ENCODE results near the gene CDH4.

CDH4 gene

GRCh38 chr20:61879694-61880093 lies 627.6 kb downstream of the CDH4 start:
- DNase-seq: no peak

DNA sequence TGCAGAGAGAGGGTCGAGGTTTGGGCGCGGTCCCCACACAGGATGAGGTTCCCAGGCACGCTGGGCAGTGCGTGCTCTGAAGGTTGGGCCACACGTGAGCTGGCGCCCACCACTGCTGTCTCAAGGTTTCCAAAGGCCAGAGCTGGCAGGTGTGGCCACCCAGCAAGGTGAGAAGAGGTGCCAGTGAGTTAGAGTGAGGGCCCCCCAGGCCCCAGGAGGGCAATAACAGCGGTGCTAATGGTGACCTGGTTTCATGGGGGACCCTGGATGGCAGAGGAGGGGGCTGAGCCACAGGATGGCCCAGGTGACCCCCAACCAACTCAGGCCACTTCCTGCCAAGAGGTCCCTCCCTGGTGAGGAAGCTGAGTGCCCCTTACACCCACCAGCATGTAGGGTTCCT lies 628.6 kb downstream of the CDH4 start:
- DNase-seq: no peak

- DNase-seq: no peak
Measured at GRCh38 chr20:61881416-61881815, 629.4 kb downstream of the CDH4 start.

DNA sequence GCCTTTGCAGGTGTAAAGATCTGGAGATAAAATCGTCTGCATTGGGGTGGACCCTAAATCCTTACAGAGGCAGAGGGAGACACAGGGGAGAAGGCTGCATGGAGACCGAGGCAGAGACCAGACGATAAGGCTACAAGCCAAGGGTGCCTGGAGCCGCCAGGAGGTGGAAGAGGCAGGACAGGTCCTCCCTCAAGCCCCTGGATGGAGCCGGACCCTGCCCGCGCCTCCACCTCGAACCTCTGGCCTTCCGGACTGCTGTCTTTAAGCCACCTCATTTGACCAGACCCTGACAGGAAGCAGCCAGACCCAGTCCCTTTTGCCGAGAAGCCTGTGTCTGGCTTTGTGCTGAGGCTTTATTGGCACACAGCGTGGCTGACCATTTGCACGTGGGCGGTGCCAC lies 629.8 kb downstream of the CDH4 start:
- DNase-seq: no peak

GRCh38 chr20:61882716-61883615 lies 630.9 kb downstream of the CDH4 start:
- DNase-seq: no peak

DNA sequence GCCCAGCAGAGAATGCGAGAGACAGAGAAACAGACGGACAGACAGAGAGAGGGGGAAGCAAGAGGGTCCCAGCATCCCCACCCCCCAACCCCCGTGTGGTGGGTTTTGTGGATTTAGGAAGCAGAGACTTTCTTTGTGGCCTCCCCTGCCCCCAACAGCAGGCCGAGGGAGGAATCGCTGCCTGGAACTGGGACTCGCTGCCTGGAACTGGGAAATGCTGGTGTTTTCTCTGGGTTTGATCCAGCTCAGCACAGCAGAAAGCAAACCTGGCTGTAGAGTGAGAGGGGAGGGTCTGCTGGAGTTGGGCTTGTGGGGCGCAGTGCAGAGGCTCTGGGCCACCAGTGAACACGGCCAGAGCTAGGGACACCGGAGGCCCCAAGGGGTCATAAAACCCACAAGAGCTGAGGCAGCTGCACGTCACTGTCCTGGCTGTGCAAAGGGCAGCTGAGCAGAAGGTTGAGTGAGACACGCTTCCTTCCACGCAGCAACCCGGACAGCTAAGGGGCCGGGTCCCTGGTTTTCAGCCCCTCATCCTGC lies 631.9 kb downstream of the CDH4 start:
- DNase-seq: no peak

DNA sequence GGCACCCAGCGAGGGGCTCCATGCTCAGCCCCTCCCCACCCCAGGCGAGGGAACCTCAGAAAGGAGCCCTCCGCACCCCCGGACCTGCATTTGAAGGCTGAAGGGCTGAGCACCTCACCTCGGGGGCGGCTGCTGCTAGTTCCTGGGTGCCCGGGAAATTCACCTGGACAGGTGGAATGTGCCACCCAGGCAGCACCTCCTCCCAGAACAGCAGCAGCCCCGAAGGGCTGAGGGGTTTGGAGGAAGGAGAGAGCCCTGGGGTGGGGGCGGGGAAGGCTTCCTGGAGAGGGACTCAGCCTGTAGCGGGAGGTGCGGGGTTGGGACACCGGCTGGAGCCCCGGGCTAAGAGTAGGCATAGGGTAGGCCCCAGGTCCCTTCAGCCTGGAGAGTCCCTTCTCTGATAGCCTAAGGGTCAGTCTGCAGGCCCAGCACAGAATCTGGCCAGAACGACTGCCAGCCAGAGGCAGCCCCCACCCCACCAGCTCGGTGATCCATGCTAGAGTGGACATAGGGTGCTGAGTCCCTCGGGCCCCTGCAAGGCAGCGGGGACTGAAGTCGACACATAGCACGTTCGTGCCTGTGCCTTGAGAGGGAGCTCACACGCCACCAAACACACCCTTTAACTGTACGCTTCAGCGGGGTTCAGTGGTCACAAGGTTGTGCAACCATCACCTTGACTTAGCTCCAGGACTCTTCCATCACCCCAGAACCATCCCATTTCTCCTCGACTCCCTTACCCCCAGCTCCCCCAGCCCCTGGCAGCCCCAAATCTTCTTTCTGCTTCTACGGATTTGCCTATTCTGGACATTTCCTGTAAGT lies 632.7 kb downstream of the CDH4 start:
- no peak for DNase-seq

DNA sequence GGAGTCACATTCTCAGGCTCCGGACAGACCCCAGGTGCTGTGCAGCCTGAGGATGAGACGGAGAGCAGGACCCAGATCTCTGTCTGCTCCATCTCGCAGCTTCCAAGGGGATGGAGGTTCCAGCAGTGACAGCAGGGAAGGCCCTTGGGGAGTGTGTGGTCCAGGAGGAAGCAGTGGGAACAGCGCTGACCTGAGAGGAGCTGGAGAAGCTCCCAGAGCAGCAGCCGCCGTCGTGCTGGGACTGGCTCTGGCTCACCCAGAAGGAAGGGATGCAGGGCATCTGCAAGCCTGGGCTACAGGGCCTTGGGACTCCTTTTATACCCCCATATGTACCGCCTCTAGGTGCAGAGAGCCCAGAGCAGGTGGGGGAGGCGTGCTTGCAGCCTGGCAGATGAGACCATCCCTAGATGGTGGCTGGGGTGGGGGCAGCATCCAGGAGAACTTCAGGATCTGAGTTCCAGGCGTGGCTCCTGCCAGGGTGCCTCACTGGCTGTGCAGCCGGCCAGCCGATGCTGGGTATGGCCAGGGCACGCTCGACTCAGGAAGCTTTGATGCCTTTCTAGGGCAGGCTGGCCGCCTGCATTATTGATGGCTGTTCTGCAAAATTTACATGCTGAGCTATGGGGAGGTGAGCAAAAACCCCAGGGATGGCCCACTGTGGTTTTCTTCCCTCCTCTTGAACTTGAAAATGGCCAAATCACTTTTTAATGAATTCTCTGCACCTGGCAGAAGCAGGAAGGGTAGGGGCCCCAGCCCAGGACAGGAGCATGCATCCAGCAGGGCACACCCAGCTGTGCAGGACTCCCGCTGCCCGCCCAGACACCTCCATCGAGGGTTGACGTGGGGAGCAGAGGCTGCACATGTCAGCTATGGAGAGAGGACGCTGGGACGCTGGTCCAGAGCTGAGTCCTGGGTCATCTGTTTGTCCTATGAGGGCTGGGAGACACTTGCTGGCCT lies 634.0 kb downstream of the CDH4 start:
- no peak for DNase-seq

DNA sequence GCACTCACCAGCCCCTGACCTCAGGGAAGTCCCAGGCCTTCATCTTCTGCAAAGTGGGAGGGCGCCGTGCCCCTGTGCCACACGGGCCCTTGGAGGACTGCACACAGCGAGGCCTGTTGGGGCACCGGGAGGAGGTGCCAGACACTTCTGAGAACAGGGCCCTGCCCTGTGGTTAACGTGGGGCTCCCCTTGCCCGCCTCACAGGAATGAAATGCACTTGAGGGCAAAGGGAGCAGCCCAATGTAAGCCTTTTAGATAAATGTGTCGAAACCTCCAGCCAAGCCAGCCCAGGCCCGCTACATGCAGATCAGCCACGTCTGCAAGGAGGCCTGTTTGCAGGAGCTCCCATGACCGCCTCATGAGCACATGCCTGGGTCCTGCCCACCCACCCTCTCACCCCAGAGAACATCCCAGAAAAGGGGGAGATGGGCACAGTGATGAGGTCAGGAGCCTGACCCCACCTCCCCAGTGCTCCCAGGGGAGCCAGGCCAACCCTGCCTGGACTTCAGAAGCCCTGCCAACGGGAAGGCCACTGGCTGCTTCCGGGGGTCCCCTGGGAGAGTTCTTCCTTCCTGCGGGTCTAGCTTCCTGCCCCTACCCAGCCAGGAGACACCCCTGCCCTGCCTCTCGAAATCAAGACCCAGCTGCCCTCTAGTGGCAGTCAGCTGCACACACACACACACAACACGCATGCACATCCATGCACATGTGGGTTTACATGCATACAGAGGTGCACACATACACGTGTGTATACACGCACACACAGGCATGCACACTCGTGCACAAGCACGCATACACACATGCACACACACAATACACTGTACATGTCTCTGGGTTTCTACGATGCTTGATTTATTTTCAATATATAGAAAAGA lies 634.9 kb downstream of the CDH4 start:
- peak in 32 of 56 donors; percentile 2 to 66 (median 22) for DNase-seq

DNA sequence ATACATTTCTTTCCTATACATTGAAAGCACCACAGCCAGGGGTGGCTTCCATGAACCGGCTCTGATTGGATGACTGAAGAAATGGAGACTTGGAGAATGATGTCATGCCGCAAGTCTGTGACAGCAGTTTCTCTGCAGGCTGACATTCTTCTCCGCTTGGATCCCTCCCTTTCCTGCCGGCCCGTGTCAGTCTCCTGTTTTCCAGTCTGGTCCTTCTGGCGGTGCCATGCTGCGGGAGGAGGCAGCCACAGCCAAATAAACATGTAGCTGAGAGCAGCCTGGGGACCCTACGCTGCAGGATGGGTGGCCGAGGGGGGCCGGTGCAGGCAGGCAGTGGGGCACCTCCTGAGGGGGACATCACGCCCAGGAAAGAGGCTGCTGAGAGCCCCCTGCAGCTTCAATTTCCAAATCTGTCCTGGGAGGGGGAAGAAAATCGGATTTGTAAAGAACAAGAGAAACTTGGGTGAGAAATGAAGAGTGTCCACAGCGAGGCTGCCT lies 635.6 kb downstream of the CDH4 start:
- DNase-seq: no peak

DNA sequence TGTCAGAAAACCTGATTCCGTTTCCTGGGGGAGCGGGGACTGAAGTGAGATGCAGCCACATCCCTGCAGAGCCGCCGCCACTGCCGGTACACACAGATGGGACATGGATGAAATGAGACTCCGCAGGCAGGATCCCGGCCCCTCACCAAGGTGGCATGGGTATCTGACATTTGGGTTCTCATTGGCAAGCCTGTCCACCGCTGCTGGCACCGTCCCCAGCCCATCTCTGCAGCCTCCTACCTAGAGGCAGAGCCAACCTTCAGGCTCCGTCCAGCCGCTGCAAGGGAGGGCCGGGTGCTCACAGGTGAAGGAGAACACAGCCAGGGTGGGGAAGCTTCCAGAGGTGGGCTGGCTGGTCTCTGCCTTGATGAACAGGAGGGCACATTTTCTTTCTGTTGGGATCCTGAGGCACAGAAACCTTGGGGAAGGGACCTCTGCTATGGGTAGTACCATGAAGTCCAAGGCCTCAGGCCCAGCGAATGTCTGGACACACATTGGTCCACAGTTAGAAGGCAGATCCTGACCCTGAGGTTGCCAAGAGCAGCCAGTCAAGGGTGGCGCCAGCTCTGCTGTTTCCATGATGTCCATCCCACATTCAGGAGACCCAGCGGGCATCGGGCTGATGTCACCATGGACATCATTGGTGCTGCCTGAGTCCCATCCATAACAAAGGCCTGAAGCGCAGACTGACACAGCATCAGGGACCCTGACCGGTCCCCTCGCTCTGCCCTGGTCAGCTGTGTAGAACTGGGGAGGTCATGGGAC lies 636.2 kb downstream of the CDH4 start:
- DNase-seq: no peak

DNA sequence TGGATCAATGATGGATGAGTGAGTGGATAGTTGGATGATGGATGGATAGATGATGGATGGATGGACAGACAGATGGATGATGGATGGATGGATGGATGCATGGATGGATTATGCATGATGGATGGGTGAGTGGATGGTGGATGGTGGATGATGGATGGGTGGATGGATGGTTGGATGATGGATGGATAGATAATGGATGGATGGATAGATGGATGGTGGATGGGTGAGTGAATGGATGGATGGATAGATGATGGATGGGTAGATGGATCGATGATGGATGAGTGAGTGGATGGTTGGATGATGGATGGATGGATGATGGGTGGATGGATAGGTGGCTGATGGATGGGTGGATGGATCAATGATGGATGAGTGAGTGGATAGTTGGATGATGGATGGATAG lies 637.6 kb downstream of the CDH4 start:
- no peak for DNase-seq

DNA sequence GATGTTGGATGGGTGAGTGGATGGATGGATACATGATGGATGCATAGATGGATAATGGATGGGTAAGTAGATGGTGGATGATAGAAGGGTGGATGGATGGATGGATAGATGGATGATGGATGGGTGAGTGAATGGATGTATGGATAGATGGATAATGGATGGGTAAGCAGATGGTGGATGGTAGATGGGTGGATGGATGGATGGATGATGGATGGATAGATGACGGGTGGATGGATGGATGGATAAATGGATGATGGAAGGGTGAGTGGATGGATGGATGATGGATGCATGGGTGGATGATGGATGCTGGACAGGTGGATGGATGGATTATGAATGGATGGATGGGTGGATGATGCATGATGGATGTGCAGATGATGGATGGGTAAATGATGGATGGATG lies 638.1 kb downstream of the CDH4 start:
- no peak for DNase-seq

- DNase-seq: no peak
Measured at GRCh38 chr20:61891476-61891875, 639.4 kb downstream of the CDH4 start.

GRCh38 chr20:61891916-61892649 lies 640.0 kb downstream of the CDH4 start:
- no peak for DNase-seq

GRCh38 chr20:61895016-61895415 lies 643.0 kb downstream of the CDH4 start:
- DNase-seq: no peak

GRCh38 chr20:61895686-61896057 lies 643.6 kb downstream of the CDH4 start:
- DNase-seq: no peak
